ENCODE data around the gene TMPRSS11D. TPM values are rescaled to one million over a fixed set of nuclear protein-coding genes. Genes with fewer than 3 reads are reported as not detected.

TMPRSS11D gene
- total and polyA plus RNA-seq, 2 of the 4 experiments (the other 2 are of a cell fraction) = not detected

GRCh38 chr4:67886281-67886680 is 2.5 kb upstream of the TMPRSS11D start:
- Histone ChIP-seq H3K27ac (ENCODE audit: insufficient read depth, low read length) (peak overlapping the region; percentile 10; the same call in 1 of the 2 replicates), H4K8ac (ENCODE audit: low read depth in 2 of 2, low read length in 2 of 2) (peak overlapping the region; percentile 63 to 71), H3K9me1 (ENCODE audit: insufficient read depth, low read length) (no peaks in the 10 kb centered on the region), H3K4me2 (ENCODE audit: low read depth, low read length) (peak overlapping the region; percentile 61; the same call in 1 of the 2 replicates), H3K18ac (ENCODE audit: low read depth, low read length) (peak overlapping the region; percentile 89; the same call in 1 of the 2 replicates), H3K4me3 (ENCODE audit: insufficient read depth, low read depth, low read length) (no peak overlapping the region), H2AK5ac (ENCODE audit: low read depth, low read length) (no peak overlapping the region), H3K23ac (ENCODE audit: low read depth, low read length) (peak overlapping the region; percentile 0; the same call in 1 of the 2 replicates), H3K36me3 (ENCODE audit: control insufficient read depth, insufficient read depth, low read length) (no peaks in the 10 kb centered on the region), H4K5ac (ENCODE audit: low read depth, low read length) (peak overlapping the region; percentile 27; the same call in 1 of the 2 replicates), H4K91ac (ENCODE audit: insufficient read depth, low read depth, low read length) (peak overlapping the region; percentile 50; the same call in 1 of the 2 replicates), H3K79me1 (ENCODE audit: low read depth in 1 of 2, low read length in 2 of 2) (no peaks in the 10 kb centered on the region), H2AFZ (replicated peaks; ENCODE audit: low read length, poor library complexity) (no peak overlapping the region), H2BK120ac (ENCODE audit: low read depth, low read length) (peak overlapping the region; percentile 67), H2BK15ac (ENCODE audit: low read depth, low read length) (peak overlapping the region; percentile 26), H3K9ac (ENCODE audit: low read depth, low read length) (no peak overlapping the region; the same call in 1 of the 2 replicates), H2BK20ac (ENCODE audit: low read depth, low read length) (peak overlapping the region; percentile 49), H2BK5ac (ENCODE audit: low read depth, low read length, poor library complexity, severe bottlenecking) (peak overlapping the region; percentile 97), H3K4ac (ENCODE audit: low read depth, low read length) (peak overlapping the region; percentile 26; the same call in 1 of the 2 replicates), H3K9me3 (ENCODE audit: control insufficient read depth, insufficient read depth, low read length) (no peaks in the 10 kb centered on the region), H3K14ac (replicated peaks; ENCODE audit: low read depth, low read length) (peak overlapping the region; percentile 4), H4K20me1 (ENCODE audit: insufficient read depth, low read length) (no peaks in the 10 kb centered on the region), H3K4me1 (ENCODE audit: control insufficient read depth, insufficient read depth, low read length) (no peaks in the 10 kb centered on the region; the same call in 1 of the 2 replicates), H2AK9ac (replicated peaks; ENCODE audit: low read depth, low read length, poor library complexity) (no peak overlapping the region), H3K56ac (ENCODE audit: extremely low read depth, insufficient read depth, low read length) (peak overlapping the region; percentile 61), H3K27me3 (ENCODE audit: control insufficient read depth, insufficient read depth, low read length) (no peaks in the 10 kb centered on the region)
- intact Hi-C loops (cut with micrococcal nuclease) (no loop called here), dilution Hi-C loops (cut with HindIII; ENCODE audit: low sequenced_read_pairs, unreplicated experiment) (no loop called here), in situ Hi-C loops (cut with MboI; ENCODE audit: low sequenced_read_pairs) (no loop called here)
- no TSS peak for BruUV-seq (replicated peaks)
- ChIA-PET POLR2A (ENCODE audit: unreplicated experiment) (no interaction called here), CTCF (interaction anchor here (0.6 kb wide), 2 partner anchors 20 to 109 kb away, joined by 3 read pairs; no protein-coding TSS in a partner anchor)
- peak; percentile 60 for ATAC-seq (ENCODE audit: low read depth)
- DNase-seq = peak; percentile 61
- no CpG with 5 or more reads among the region's 4 CpGs for WGBS, 2 experiments (ENCODE audit: extremely low coverage in 2 of 2, insufficient read length in 1 of 2)
- no peak for TF ChIP-seq NFE2L2 (IDR thresholded peaks at IDR 0.05; ENCODE audit: low read depth, low read length)
- TF ChIP-seq FOS (IDR thresholded peaks at IDR 0.05; ENCODE audit: low read depth, low read length) = no peak
- no peak for TF ChIP-seq CHD1 (IDR thresholded peaks at IDR 0.05; ENCODE audit: low read depth, low read length)
- TF ChIP-seq, protein P1, sequence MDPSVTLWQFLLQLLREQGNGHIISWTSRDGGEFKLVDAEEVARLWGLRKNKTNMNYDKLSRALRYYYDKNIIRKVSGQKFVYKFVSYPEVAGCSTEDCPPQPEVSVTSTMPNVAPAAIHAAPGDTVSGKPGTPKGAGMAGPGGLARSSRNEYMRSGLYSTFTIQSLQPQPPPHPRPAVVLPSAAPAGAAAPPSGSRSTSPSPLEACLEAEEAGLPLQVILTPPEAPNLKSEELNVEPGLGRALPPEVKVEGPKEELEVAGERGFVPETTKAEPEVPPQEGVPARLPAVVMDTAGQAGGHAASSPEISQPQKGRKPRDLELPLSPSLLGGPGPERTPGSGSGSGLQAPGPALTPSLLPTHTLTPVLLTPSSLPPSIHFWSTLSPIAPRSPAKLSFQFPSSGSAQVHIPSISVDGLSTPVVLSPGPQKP (IDR thresholded peaks at IDR 0.05; ENCODE audit: borderline replicate concordance, low read depth, low read length) = no peak
